KOPT-K1 (cell line): Measurements from ENCODE around the gene NPTXR.

Experiments used
- H3K27ac ChIP-seq: fragments of 200-600 bp; sonication (generic); 2 replicates; pipeline ENCODE4 v1.5.1; 2016; ENCODE audit warnings: antibody characterized with exemption, mild to moderate bottlenecking, low read depth, low read length; ENCODE audit not compliant: poor library complexity, severe bottlenecking
- H3K36me3 ChIP-seq: fragments of 200-600 bp; sonication (generic); 2 replicates; pipeline ENCODE4 v1.5.1; 2017; ENCODE audit warnings: antibody characterized with exemption, mild to moderate bottlenecking, low read length, moderate library complexity; ENCODE audit not compliant: insufficient read depth
- H3K9me3 ChIP-seq: fragments of 200-600 bp; sonication (generic); 2 replicates; pipeline ENCODE4 v1.5.1; 2017; ENCODE audit warnings: antibody characterized with exemption, low read length, mild to moderate bottlenecking; ENCODE audit not compliant: insufficient read depth, poor library complexity, severe bottlenecking

NPTXR gene

DNA sequence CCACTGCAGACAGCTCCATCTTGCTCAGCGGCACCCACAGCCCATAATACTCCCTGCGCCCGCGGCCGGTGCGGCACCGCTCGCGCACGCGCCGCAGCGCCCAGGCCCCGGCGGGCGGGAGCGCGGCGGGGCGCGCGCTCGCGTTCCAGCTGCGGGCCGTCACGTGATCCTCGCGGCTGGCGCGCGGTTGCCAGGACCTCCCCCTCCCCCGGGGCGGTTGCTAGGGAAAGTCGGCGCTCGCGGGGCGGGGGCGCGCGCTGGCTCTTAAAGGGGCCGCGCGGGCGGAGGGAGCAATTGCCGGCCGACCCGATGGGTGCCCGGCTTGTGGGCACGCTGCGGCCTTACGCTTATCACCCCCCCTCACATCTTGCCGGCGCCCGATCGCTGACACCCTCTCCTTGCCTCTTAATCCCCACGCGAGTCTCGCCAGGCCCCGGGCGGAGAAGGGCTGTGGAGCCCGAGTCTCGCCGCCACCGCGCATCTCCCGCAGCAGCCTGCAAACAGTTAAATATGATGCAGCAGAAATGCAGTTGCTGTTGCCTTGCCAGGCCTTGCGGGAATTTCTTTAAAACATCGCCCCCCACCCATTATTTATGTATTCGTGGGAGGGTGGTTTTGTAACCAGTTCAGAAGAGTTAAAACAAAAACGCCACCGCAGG lies 28.5 kb upstream of the NPTXR start, which contains the start of gene CBX6:
CBX6 (minus strand) TSS at position 45 of the 659 bp plus-strand sequence; CDS start at position 19, 26 bp downstream.
- Histone ChIP-seq H3K27ac (peak within 1 kb of the TSS; percentile 61), H3K9me3 (no peaks in the 10 kb centered on the region), H3K36me3 (peaks cover 29% of the 10 kb centered on the region)

GRCh38 chr22:38871360-38872171 lies 27.7 kb upstream of the NPTXR start:
- Histone ChIP-seq H3K27ac (peak overlapping the region; percentile 61), H3K9me3 (no peaks in the 10 kb centered on the region), H3K36me3 (peaks cover 35% of the 10 kb centered on the region)

DNA sequence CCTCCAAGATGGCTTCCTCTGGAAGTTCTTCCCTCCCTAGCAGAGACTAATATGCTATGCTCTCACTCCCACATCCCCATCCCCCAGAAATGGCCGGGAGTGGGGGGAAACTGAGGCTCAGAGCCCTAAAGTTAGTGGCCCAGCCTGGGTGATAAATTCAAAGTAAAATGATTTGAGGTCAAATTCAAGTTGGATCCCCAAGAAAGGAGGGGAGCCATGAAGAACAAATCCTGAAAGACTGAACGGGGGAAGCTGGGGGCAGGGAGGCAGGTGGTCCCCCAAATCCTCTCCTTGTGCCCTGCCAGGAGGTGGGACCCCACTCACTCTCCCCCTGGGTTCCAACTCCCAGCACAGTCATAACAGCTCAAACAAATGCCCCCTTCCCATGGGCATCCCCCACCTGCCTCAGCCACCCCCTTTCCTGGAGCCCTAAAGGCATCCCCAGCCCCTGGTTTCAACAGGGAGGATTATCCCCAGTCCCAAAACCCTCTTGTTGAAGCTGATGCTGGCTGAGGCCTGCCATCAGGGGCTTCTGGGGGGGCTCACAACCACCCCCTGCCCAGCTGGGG lies 27.0 kb upstream of the NPTXR start:
- Histone ChIP-seq H3K27ac (peak overlapping the region; percentile 61), H3K9me3 (no peaks in the 10 kb centered on the region), H3K36me3 (peaks cover 41% of the 10 kb centered on the region)

GRCh38 chr22:38870312-38870741 lies 26.5 kb upstream of the NPTXR start:
- Histone ChIP-seq H3K9me3 (no peaks in the 10 kb centered on the region), H3K27ac (no peak overlapping the region), H3K36me3 (peaks cover 47% of the 10 kb centered on the region)

- H3K36me3 ChIP-seq, result peaks cover 53% of the 10 kb centered on the region
- H3K27ac ChIP-seq, result no peak overlapping the region
- no peaks in the 10 kb centered on the region for H3K9me3 ChIP-seq
Measured at GRCh38 chr22:38869663-38870062, 25.8 kb upstream of the NPTXR start.

DNA sequence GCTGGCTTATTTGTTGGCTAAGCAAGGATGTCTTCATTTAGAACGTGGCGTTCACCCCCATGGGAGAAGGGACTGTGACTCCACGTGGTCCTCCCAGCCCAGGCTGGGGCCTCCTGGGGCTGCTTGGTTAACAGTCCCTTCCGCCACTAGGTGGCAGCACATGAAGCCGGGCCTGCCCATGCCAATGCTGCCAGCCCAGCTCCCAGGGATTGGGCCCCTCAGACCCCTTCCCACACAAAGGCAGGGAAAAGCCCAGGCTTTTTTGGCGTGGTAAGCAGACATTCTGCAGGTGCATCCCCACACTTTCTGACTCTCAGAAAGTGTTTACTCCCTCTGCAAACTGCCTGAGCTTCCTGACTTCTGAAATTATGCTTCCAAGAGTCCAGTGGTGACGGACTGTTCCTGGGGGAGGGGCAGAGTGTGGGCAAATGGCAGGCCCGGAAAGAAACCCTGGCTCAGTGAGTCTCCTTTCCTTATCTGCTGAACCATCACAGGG lies 25.1 kb upstream of the NPTXR start:
- Histone ChIP-seq H3K27ac (no peak overlapping the region), H3K36me3 (peaks cover 61% of the 10 kb centered on the region), H3K9me3 (no peaks in the 10 kb centered on the region)

- H3K36me3 ChIP-seq, result peaks cover 67% of the 10 kb centered on the region
- no peak overlapping the region for H3K27ac ChIP-seq
- no peaks in the 10 kb centered on the region for H3K9me3 ChIP-seq
Measured at GRCh38 chr22:38868286-38868721, 24.5 kb upstream of the NPTXR start.

- no peak overlapping the region for H3K27ac ChIP-seq
- peaks cover 67% of the 10 kb centered on the region for H3K36me3 ChIP-seq
Measured at GRCh38 chr22:38867471-38868285, 23.9 kb upstream of the NPTXR start.

DNA sequence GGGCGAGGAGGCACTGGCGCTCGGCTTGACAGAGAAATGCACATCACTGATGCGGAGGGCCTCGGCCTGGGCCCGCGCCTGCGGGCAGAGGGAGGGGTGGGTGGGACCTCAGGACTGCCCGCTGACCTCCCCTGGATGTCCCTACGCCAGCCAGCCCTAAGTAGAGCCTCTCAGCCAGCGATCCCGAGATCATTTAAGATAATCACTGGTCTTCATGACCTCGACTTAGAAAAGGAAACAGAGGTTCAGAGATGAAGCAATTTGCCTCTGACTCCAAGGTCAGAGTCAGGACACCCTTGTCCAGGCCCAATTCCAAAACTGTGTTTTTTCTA lies 23.3 kb upstream of the NPTXR start:
- H3K9me3 ChIP-seq, result no peaks in the 10 kb centered on the region
- H3K27ac ChIP-seq, result no peak overlapping the region
- H3K36me3 ChIP-seq, result peaks cover 67% of the 10 kb centered on the region

More at GRCh38 chr22:38867471-38868285, 23.9 kb upstream of the NPTXR start:
- no peaks in the 10 kb centered on the region for H3K9me3 ChIP-seq

DNA sequence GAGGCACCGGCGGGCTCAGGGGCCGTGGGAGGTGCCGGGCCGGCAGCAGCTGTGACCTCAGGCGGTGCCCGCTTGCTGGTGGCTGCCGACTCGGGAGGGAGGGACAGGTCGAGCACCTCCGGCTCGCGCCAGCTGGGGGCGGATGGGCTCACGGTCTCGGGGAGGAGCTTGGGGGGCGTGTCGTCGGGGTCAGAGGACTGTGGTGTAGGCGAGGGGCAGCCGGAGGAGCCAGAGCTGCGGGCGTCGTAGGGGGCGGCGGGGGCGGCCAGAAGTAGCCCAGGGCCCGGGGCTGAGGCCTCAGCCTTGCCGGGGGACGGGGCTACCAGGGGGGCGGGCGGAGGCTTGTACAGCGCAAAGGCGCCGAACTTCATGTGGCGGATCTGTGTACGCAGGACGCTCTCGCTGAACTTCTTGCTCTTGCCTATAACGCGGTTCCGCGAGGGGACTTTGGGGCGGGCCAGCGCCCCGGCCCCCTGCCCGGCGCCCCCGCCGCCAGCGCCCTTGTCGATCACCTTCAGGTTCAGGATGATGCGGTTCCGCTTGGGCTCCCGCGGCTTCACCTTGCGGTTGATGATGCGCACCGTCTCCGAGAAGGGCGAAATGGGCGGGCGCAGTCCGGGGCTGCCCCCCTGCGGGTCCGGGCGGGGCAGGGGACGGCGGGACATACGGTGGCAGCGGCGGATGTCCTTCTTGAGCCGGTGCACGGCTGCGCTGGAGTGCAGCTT lies 22.7 kb upstream of the NPTXR start:
- Histone ChIP-seq H3K36me3 (peaks cover 67% of the 10 kb centered on the region), H3K9me3 (no peaks in the 10 kb centered on the region), H3K27ac (no peak overlapping the region)

DNA sequence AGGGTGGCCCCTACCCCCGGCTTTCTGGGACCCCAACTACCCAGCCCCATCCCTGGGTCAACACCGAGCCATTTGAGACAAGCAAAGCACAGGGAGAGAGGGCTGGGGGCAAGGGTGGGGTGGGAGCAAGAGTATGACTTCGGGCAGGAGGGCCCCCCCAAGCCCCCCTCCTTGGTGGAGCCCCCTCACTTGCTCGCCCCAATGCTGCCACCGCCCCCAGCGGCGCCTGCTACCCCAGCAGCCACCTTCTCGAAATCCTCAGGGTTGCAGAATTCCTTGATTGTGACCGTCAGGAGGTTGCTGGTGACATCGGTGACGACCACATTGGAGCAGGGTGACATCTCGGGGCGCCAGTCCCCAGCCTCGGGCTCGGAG lies 22.2 kb upstream of the NPTXR start:
- H3K9me3 ChIP-seq, result no peaks in the 10 kb centered on the region
- H3K36me3 ChIP-seq, result peaks cover 67% of the 10 kb centered on the region
- no peak overlapping the region for H3K27ac ChIP-seq

DNA sequence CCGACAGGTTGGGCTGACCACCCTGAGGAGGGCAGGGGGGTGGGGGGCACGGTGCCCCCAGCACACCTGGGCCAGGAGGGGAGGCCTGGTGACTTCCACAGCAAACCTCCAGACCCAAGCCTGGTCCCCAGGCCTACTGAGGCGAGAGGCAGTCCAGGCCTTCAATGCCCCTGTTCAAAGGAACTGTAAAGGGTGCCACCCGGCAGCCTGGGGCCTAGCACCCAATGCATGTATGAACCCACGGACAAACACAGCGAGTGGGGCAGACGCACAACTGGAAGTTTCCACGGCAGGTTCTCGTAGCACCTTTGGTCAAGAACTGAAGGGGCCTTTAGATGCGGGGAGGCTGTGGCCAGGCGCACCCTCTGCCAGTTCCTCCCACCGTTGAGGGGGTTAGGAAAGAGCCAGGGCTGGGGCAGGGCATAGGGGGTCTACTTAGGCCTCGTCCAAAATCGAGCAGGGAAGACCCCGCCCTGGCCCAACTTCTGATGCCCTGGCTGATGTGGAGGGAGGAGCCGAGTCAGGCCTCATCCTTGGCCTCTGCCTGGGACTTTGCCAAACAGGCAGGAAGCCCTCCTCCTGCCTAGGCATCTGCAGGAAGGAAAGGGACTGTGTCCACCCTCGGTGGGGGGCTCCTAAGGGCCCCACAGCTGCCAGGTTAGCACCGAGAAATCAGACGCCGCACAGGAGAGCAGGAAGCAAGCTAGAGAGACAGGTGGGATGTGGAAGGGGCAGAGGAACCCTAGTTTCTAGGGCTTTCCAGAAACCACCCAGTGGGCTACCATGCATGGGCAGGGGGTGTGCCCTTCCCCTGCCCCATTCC lies 21.6 kb upstream of the NPTXR start:
- Histone ChIP-seq H3K27ac (no peak overlapping the region), H3K36me3 (peaks cover 67% of the 10 kb centered on the region), H3K9me3 (no peaks in the 10 kb centered on the region)

- no peaks in the 10 kb centered on the region for H3K9me3 ChIP-seq
- H3K36me3 ChIP-seq, result peaks cover 61% of the 10 kb centered on the region
- H3K27ac ChIP-seq, result no peak overlapping the region
Measured at GRCh38 chr22:38864361-38865191, 20.7 kb upstream of the NPTXR start.
